Measurements from ENCODE around the gene CDKN2B-AS1.

CDKN2B-AS1 gene

DNA sequence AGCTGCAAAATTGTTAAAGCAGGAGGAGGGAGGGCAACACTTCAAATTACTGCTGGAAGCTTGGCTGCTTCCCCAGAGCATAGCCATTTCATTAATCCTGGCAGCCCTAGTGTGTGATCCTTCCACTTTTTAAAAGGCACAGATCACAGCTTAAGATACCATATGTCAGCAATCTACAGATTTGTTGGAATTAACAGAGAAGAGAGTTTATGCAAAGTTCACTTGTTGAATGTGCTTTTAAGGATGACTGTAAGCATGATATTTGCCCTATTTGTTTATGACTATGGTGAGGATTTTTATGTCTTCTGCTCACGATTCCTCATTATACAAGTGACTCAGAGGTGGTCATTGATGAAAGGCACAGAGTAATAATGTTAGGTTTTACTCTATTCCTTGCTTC, 170.6 kb downstream of the CDKN2B-AS1 start:
- DNase-seq: no peak

DNA sequence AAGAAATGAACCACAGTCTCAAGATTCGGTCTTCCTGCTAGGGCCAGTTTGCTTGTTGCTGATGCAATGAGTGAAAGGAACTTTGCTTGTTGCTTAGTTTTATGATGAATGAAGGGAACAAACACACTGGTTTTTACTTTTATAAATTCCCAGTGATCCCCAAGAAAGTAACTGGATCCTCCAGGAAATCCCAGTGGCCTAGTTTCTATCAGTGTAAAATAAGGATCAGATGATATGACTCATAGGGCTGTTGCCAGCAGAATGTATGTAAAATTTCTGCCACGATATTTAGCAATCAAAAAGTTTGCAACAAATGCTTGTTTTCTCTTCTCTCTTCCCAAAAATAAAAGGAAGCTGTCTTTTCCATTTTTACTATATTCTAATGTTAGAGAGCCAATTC, 174.7 kb downstream of the CDKN2B-AS1 start:
- no peak for DNase-seq

- DNase-seq: no peak
These were observed 175.3 kb downstream of the CDKN2B-AS1 start for GRCh38 chr9:22169727-22170503.

All from CD4-positive, alpha-beta T cell treated with Interleukin-12 subunit alpha and Interleukin-12 subunit beta, for 1 hour (primary cell).